ENCODE data around the gene CABP4. TPM values are rescaled to one million over a fixed set of nuclear protein-coding genes. Genes with fewer than 3 reads are reported as not detected.

The CABP4 gene
- total RNA-seq, 1 experiment from 2014 or later = not detected

DNA sequence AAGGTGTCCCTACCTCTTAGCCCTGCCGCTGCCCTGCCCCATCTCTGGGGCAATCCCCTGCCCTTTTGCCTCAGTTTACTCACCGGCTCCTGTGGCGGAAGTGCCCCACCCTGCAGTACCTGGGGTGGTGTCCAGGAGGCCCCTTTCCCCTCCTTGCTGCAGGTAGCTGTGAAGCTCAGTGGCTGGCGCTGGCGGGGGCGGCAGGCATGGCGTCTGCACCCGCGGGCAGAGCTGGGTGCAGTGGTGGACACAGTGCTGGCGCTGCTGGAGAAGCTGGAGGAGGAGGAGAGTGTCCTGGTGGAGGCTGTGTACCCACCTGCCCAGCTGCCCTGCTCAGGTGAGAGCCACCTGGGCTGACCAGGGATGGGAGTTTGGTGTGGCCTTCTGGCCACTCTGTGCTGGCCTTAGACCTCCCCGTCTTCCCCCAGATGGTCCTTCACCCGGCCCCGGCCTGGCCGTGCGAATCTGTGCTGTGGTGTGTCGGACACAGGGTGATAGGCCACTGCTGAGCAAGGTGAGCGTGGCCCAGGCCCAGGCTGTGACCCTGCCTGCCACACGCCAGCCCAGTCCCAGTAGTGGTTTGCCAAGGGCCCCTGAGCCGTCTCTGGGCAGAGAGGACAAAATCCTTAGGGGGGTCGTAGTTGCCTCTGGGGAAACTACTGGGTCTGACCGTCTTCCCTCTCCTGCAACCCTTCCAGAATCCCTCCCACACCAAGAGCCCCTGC lies 35.7 kb upstream of the CABP4 start:
- Histone ChIP-seq H3K27me3 (ENCODE audit: insufficient read depth, low read length) (no peaks in the 10 kb centered on the region), H3K79me2 (ENCODE audit: insufficient read depth, low read length) (no peaks in the 10 kb centered on the region), H3K9me3 (ENCODE audit: control insufficient read depth in 1 of 2, insufficient read depth in 1 of 2, low read depth in 1 of 2, low read length in 2 of 2) (no peaks in the 10 kb centered on the region), H3K4me2 (ENCODE audit: low read length) (peak overlapping the region; percentile 72), H2AFZ (ENCODE audit: low read depth, low read length, poor library complexity, severe bottlenecking) (no peak overlapping the region), H3K9me2 (ENCODE audit: insufficient read depth) (no peaks in the 10 kb centered on the region), H3K27ac (ENCODE audit: low read depth, low read length) (peak overlapping the region; percentile 83; the same call in 1 of the 2 replicates), H3K4me1 (ENCODE audit: control insufficient read depth in 1 of 2, insufficient read depth in 2 of 2, low read length in 2 of 2) (peaks cover 23 to 51% of the 10 kb centered on the region in 2 experiments; a peak in 3 of 4 replicates), H3K36me3 (ENCODE audit: control insufficient read depth in 1 of 2, insufficient read depth in 2 of 2, low read length in 2 of 2) (no peaks in the 10 kb centered on the region), H3K9ac (ENCODE audit: low read length) (peak overlapping the region; percentile 79), H3K4me3 (replicated peaks in 1 of 2; ENCODE audit: low read depth in 1 of 2, low read length in 2 of 2) (no peak overlapping the region), H4K20me1 (ENCODE audit: insufficient read depth) (no peaks in the 10 kb centered on the region)
- POLR2A ChIA-PET = no interaction called here
- RAD21 ChIA-PET (ENCODE audit: low non-redundant PET in 1 of 2, low total read pairs in 2 of 2, uncharacterized antibody in 2 of 2, unreplicated experiment in 2 of 2) = interaction anchor here in 1 of 2 experiments (1.3 kb wide), 1 partner anchor 18 kb away, joined by 4 read pairs; the partner anchor contains the start of gene PPP1CA
- ATAC-seq (no peak), DNase-seq (ENCODE audit: low read depth, low spot score) (no peak)
- intact Hi-C loops (cut with micrococcal nuclease) = no loop called here
- TF ChIP-seq EGR1 (IDR thresholded peaks at IDR 0.05; ENCODE audit: low read depth) (no peak), POLR2A (IDR thresholded peaks at IDR 0.05; ENCODE audit: borderline replicate concordance, extremely low read depth, insufficient read depth, insufficient read length) (no peak), ZBTB33 (IDR thresholded peaks at IDR 0.05; ENCODE audit: extremely low read depth, insufficient replicate concordance, low read length) (no peak), SIN3A (IDR thresholded peaks at IDR 0.05; ENCODE audit: low read depth) (no peak), TCF7L2 (IDR thresholded peaks at IDR 0.05; ENCODE audit: borderline replicate concordance, extremely low read depth, insufficient read depth, insufficient read length) (no peak), CEBPB (IDR thresholded peaks at IDR 0.05; ENCODE audit: low read depth) (no peak), CTCF (IDR thresholded peaks at IDR 0.05 in 2 of 3, conservative IDR thresholded peaks at IDR 0.05 in 1 of 3; ENCODE audit: borderline replicate concordance in 1 of 3, insufficient read depth in 1 of 3, low read depth in 2 of 3, low read length in 2 of 3) (no peak), CBX3 (IDR thresholded peaks at IDR 0.05; ENCODE audit: low read depth) (no peak)
- CTCF ChIA-PET = interaction anchor here (1.7 kb wide), 1 partner anchor 18 kb away, joined by 6 read pairs; the partner anchor contains the start of gene PPP1CA
- TSS peak; percentile 47 for BruUV-seq (replicated peaks)

Measured in HCT116 (cell line).